Measurements from ENCODE around the gene TSPAN33. TPM values are rescaled to one million over a fixed set of nuclear protein-coding genes. Genes with fewer than 3 reads are reported as not detected.

The TSPAN33 gene, protein sequence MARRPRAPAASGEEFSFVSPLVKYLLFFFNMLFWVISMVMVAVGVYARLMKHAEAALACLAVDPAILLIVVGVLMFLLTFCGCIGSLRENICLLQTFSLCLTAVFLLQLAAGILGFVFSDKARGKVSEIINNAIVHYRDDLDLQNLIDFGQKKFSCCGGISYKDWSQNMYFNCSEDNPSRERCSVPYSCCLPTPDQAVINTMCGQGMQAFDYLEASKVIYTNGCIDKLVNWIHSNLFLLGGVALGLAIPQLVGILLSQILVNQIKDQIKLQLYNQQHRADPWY
- 0.13 and 0.64 TPM in 2 replicates for total RNA-seq

DNA sequence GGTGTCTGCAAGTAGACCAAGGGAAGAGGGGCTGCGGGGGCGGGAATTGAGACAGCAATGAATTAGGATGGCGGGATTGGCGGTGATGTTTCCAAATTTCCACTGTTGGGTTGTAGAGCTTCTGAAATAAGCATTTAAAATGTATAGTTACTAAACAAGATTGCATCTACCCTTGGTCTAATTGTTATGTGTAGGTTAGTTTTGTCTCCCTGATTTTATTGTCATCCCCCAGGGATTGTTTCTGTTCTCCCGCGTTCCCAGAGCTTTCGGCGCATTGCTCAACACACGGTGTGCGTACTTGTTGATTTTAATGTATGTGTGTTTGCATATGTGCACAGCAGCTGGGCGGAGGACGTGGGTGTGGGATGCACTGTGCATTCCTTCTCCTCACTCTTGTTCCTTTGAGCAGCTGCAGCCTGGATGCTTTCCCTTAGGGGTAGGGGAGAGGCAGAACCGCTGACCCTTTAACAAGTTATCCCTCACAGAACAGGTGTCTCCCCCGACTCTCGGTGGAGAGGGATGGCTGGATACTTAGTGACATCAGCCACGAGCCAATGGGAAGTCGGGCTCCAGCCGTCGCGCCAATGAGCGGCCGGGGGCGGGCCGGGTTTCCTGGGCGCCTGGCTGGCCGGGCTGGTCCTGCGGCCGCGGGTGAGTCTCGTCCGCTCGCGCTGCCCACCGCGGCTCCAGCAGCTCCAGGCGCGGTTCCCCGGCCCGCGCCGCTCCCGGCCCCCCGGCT lies at the start of gene TSPAN33:
Gene TSPAN33 (plus strand): TSS at position 613 of the 739 bp plus-strand sequence. CDS start 274 bp downstream, outside the sequence.

DNA sequence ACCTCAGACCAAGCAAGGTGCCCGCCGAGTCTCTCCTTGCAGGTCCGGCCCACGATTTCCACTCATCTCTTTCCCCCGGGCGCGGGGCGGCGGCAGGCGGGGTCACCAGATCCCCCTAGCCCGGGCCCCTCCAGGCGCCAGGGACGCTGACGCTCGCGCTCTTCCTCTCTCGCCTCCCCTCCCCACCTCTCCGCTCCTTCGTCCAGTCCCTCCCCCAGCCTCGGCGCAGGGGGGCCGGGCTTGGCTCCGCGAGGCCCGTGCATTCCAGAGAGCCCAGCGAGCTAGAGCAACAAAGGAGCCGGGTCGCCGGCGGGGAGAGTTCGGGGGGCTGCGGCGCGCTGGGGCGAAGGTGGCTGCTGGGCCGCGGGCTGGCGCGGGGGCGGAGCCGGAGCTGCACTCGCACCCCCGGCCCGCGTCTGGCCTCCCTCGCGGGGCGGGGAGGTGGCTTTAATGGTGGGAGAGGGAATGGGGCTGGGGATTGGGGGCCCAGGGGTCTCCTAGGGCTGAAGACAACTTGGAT lies 43.9 kb downstream of the TSPAN33 start, which contains the start of gene SMO:
Gene SMO (plus strand): TSS at position 262 of the 520 bp plus-strand sequence. CDS start 519 bp downstream, outside the sequence.

Other genes with a start within 250 kb of the TSPAN33 start
- not detected in 2 replicates for gene KCP, start 234.0 kb upstream of the TSPAN33 start, total RNA-seq
- 0.20 and 2.9 TPM in 2 replicates for gene IRF5, start 206.8 kb upstream of the TSPAN33 start, total RNA-seq
- gene TNPO3, start 89.6 kb upstream of the TSPAN33 start, total RNA-seq = 47.0 and 47.3 TPM in 2 replicates
- 8.5 and 9.1 TPM in 2 replicates for gene SMO, start 43.9 kb downstream of the TSPAN33 start, total RNA-seq
- gene AHCYL2, start 80.3 kb downstream of the TSPAN33 start, total RNA-seq = 4.0 and 4.5 TPM in 2 replicates

Measured in mammary microvascular endothelial cell (primary cell).